ENCODE results near the gene ZNF816.
"Not testable (repeated sequence)": the region's sequence is repeated elsewhere in the genome, so short reads cannot be mapped to it uniquely, and the experiment has no call there.

ZNF816 gene

GRCh38 chr19:52959613-52960295 lies 2.9 kb downstream of the ZNF816 start:
- no peak for DNase-seq (ENCODE audit: low read depth)

GRCh38 chr19:52957591-52957990 lies 5.1 kb downstream of the ZNF816 start:
- no peak for DNase-seq (ENCODE audit: low read depth)

GRCh38 chr19:52956917-52957316 lies 5.8 kb downstream of the ZNF816 start:
- DNase-seq (ENCODE audit: low read depth) = no peak

GRCh38 chr19:52949422-52949821 lies 13.3 kb downstream of the ZNF816 start:
- no peak for DNase-seq (ENCODE audit: low read depth)

- no peak for DNase-seq (ENCODE audit: low read depth)
Measured at GRCh38 chr19:52948025-52948770, 14.5 kb downstream of the ZNF816 start.

- DNase-seq (ENCODE audit: low read depth) = no peak
Measured at GRCh38 chr19:52946322-52947310, 16.1 kb downstream of the ZNF816 start.

- DNase-seq (ENCODE audit: low read depth) = no peak
Measured at GRCh38 chr19:52945652-52946321, 16.9 kb downstream of the ZNF816 start.

- DNase-seq (ENCODE audit: low read depth) = not testable (repeated sequence)
Measured at GRCh38 chr19:52944703-52945493, 17.8 kb downstream of the ZNF816 start.

GRCh38 chr19:52943884-52944643 lies 18.6 kb downstream of the ZNF816 start:
- no peak for DNase-seq (ENCODE audit: low read depth)

GRCh38 chr19:52943134-52943883 lies 19.4 kb downstream of the ZNF816 start:
- DNase-seq (ENCODE audit: low read depth) = no peak

GRCh38 chr19:52942386-52943133 lies 20.1 kb downstream of the ZNF816 start:
- peak; percentile 91 for DNase-seq (ENCODE audit: low read depth)

GRCh38 chr19:52941941-52942385 lies 20.7 kb downstream of the ZNF816 start:
- DNase-seq (ENCODE audit: low read depth) = no peak

GRCh38 chr19:52941523-52941922 lies 21.2 kb downstream of the ZNF816 start:
- not testable (repeated sequence) for DNase-seq (ENCODE audit: low read depth)

GRCh38 chr19:52940905-52941304 lies 21.8 kb downstream of the ZNF816 start:
- DNase-seq (ENCODE audit: low read depth) = not testable (repeated sequence)

- DNase-seq (ENCODE audit: low read depth) = no peak
Measured at GRCh38 chr19:52938761-52939160, 23.9 kb downstream of the ZNF816 start.

GRCh38 chr19:52936954-52937325 lies 25.7 kb downstream of the ZNF816 start:
- no peak for DNase-seq (ENCODE audit: low read depth)

- DNase-seq (ENCODE audit: low read depth) = no peak
Measured at GRCh38 chr19:52936151-52936953, 26.3 kb downstream of the ZNF816 start.

- no peak for DNase-seq (ENCODE audit: low read depth)
Measured at GRCh38 chr19:52935434-52935833, 27.2 kb downstream of the ZNF816 start.

All from stimulated activated CD8-positive, alpha-beta memory T cell treated with anti-CD3 and anti-CD28 coated beads, Interleukin-12 subunit alpha, Interleukin-12 subunit beta, amount 100 ng/mL, for 1 hour (primary cell).